Activated naive CD8-positive, alpha-beta T cell treated with anti-CD3 and anti-CD28 coated beads, Interleukin-2, amount 50 U/mL, for 24 hours (primary cell): Measurements from ENCODE around the gene GRK1.

Source experiments
- ATAC-seq: fragments of 150-1000 bp; cut with Tn5 transposase; one replicate; pipeline ENCODE4 v1.10.0; 2021
- DNase-seq: peaks from one replicate; pipeline ENCODE4 v3.0.0; 2021
- H3K27ac Mint-ChIP-seq: one replicate; pipeline ENCODE4 v1.8.0; 2021; ENCODE audit warnings: mild to moderate bottlenecking, mixed read lengths
- H3K27me3 Mint-ChIP-seq: one replicate; pipeline ENCODE4 v1.8.0; 2021; ENCODE audit warnings: mixed read lengths
- H3K36me3 Mint-ChIP-seq: one replicate; pipeline ENCODE4 v1.8.0; 2021; ENCODE audit warnings: low read depth, mixed read lengths
- H3K4me1 Mint-ChIP-seq: one replicate; pipeline ENCODE4 v1.8.0; 2021; ENCODE audit warnings: mixed read lengths
- H3K4me3 Mint-ChIP-seq: one replicate; pipeline ENCODE4 v1.8.0; 2021; ENCODE audit warnings: mild to moderate bottlenecking, moderate library complexity, mixed read lengths
- H3K9me3 Mint-ChIP-seq: one replicate; pipeline ENCODE4 v1.8.0; 2021; ENCODE audit warnings: mixed read lengths

GRK1 gene

GRCh38 chr13:113651511-113652403 is 15.3 kb upstream of the GRK1 start:
- no peak overlapping the region for H3K27ac Mint-ChIP-seq
- H3K4me1 Mint-ChIP-seq, result peaks cover 11% of the 10 kb centered on the region
- no peaks in the 10 kb centered on the region for H3K36me3 Mint-ChIP-seq
- H3K4me3 Mint-ChIP-seq, result no peak overlapping the region
- ATAC-seq (no peak), DNase-seq (no peak)
- no peaks in the 10 kb centered on the region for H3K9me3 Mint-ChIP-seq
- no peaks in the 10 kb centered on the region for H3K27me3 Mint-ChIP-seq

- H3K27ac Mint-ChIP-seq, result no peak overlapping the region
- DNase-seq (no peak), ATAC-seq (no peak)
- peaks cover 9% of the 10 kb centered on the region for H3K4me1 Mint-ChIP-seq
- no peak overlapping the region for H3K4me3 Mint-ChIP-seq
- H3K9me3 Mint-ChIP-seq, result no peaks in the 10 kb centered on the region
- no peaks in the 10 kb centered on the region for H3K27me3 Mint-ChIP-seq
- H3K36me3 Mint-ChIP-seq, result no peaks in the 10 kb centered on the region
These were observed 14.4 kb upstream of the GRK1 start for GRCh38 chr13:113652404-113653263.

- no peaks in the 10 kb centered on the region for H3K36me3 Mint-ChIP-seq
- H3K4me3 Mint-ChIP-seq, result no peak overlapping the region
- no peak overlapping the region for H3K27ac Mint-ChIP-seq
- H3K9me3 Mint-ChIP-seq, result no peaks in the 10 kb centered on the region
- DNase-seq, result no peak
- H3K4me1 Mint-ChIP-seq, result peaks cover 9% of the 10 kb centered on the region
- ATAC-seq, result no peak
- no peaks in the 10 kb centered on the region for H3K27me3 Mint-ChIP-seq
These were observed 13.5 kb upstream of the GRK1 start for GRCh38 chr13:113653264-113654174.

GRCh38 chr13:113654175-113654560 is 12.9 kb upstream of the GRK1 start:
- Mint-ChIP-seq H3K36me3 (no peaks in the 10 kb centered on the region), H3K27me3 (no peaks in the 10 kb centered on the region), H3K4me3 (no peak overlapping the region), H3K9me3 (no peaks in the 10 kb centered on the region), H3K4me1 (peaks cover 9% of the 10 kb centered on the region), H3K27ac (no peak overlapping the region)
- no peak for ATAC-seq
- no peak for DNase-seq

GRCh38 chr13:113654591-113655345 is 12.3 kb upstream of the GRK1 start:
- Mint-ChIP-seq H3K27me3 (no peaks in the 10 kb centered on the region), H3K36me3 (no peaks in the 10 kb centered on the region), H3K27ac (no peak overlapping the region), H3K4me3 (no peak overlapping the region), H3K9me3 (no peaks in the 10 kb centered on the region), H3K4me1 (peaks cover 9% of the 10 kb centered on the region)
- ATAC-seq (no peak), DNase-seq (no peak)

GRCh38 chr13:113655346-113656002 is 11.5 kb upstream of the GRK1 start:
- Mint-ChIP-seq H3K36me3 (no peaks in the 10 kb centered on the region), H3K27ac (no peak overlapping the region), H3K4me3 (no peak overlapping the region), H3K4me1 (peaks cover 9% of the 10 kb centered on the region), H3K9me3 (no peaks in the 10 kb centered on the region), H3K27me3 (no peaks in the 10 kb centered on the region)
- ATAC-seq, result no peak
- no peak for DNase-seq

- H3K9me3 Mint-ChIP-seq, result peaks cover 2% of the 10 kb centered on the region
- no peak overlapping the region for H3K27ac Mint-ChIP-seq
- DNase-seq, result no peak
- H3K36me3 Mint-ChIP-seq, result no peaks in the 10 kb centered on the region
- H3K4me1 Mint-ChIP-seq, result peaks cover 9% of the 10 kb centered on the region
- H3K4me3 Mint-ChIP-seq, result no peak overlapping the region
- no peak for ATAC-seq
- H3K27me3 Mint-ChIP-seq, result no peaks in the 10 kb centered on the region
These were observed 10.9 kb upstream of the GRK1 start for GRCh38 chr13:113656003-113656588.

GRCh38 chr13:113656831-113657671 is 10.0 kb upstream of the GRK1 start:
- H3K27ac Mint-ChIP-seq, result no peak overlapping the region
- no peak overlapping the region for H3K4me3 Mint-ChIP-seq
- peaks cover 9% of the 10 kb centered on the region for H3K9me3 Mint-ChIP-seq
- ATAC-seq (no peak), DNase-seq (no peak)
- H3K36me3 Mint-ChIP-seq, result no peaks in the 10 kb centered on the region
- H3K4me1 Mint-ChIP-seq, result peaks cover 9% of the 10 kb centered on the region
- H3K27me3 Mint-ChIP-seq, result no peaks in the 10 kb centered on the region

- H3K27ac Mint-ChIP-seq, result no peak within 1 kb of the TSS
- DNase-seq (no peak), ATAC-seq (no peak)
- H3K36me3 Mint-ChIP-seq, result no peaks in the 10 kb centered on the region
- H3K9me3 Mint-ChIP-seq, result peaks cover 9% of the 10 kb centered on the region
- no peak within 1 kb of the TSS for H3K4me3 Mint-ChIP-seq
- H3K4me1 Mint-ChIP-seq, result peaks cover 9% of the 10 kb centered on the region
- no peaks in the 10 kb centered on the region for H3K27me3 Mint-ChIP-seq
These were observed 8.9 kb upstream of the GRK1 start, which contains the start of gene ATP4B for GRCh38 chr13:113657851-113658741. Gene ATP4B (minus strand): TSS chr13:113658198. CDS start chr13:113658144, 54 bp downstream.

- Mint-ChIP-seq H3K4me1 (peaks cover 4% of the 10 kb centered on the region), H3K27me3 (no peaks in the 10 kb centered on the region), H3K36me3 (no peaks in the 10 kb centered on the region), H3K27ac (no peak overlapping the region), H3K4me3 (no peak overlapping the region), H3K9me3 (peaks cover 9% of the 10 kb centered on the region)
- ATAC-seq, result no peak
- DNase-seq, result no peak
These were observed 8.2 kb upstream of the GRK1 start for GRCh38 chr13:113658836-113659235.

- peaks cover 9% of the 10 kb centered on the region for H3K9me3 Mint-ChIP-seq
- no peaks in the 10 kb centered on the region for H3K27me3 Mint-ChIP-seq
- ATAC-seq (no peak), DNase-seq (no peak)
- no peak overlapping the region for H3K4me3 Mint-ChIP-seq
- H3K4me1 Mint-ChIP-seq, result no peaks in the 10 kb centered on the region
- no peak overlapping the region for H3K27ac Mint-ChIP-seq
- H3K36me3 Mint-ChIP-seq, result no peaks in the 10 kb centered on the region
These were observed 7.7 kb upstream of the GRK1 start for GRCh38 chr13:113659337-113659736.
